Psoas muscle (tissue), 8 donors: ENCODE data around the gene ADPGK. TPM values are rescaled to one million over a fixed set of nuclear protein-coding genes. Genes with fewer than 3 reads are reported as not detected.

ENCODE experiments used
- ATAC-seq, 4 donors: fragments of 200-7000 bp; cut with Tn5 transposase; one replicate each; pipeline ENCODE4 v1.9.1; 2020; ENCODE audit warnings: moderate library complexity in 3 of 4, mild to moderate bottlenecking in 2 of 4
- DNase-seq, 2 donors: peaks; one replicate each; pipeline ENCODE4 v3.0.0-alpha.2; 2020
- H3K27ac ChIP-seq: fragments of 200-600 bp; one replicate; pipeline ENCODE4 v1.8.0; 2022
- H3K27me3 ChIP-seq, 3 donors: fragments of 200-600 bp in 1 of 3; one replicate each; pipeline versions ENCODE4 v1.6.1 to v1.8.0; 2013 to 2022; ENCODE audit warnings: low read length in 2 of 3, mild to moderate bottlenecking in 2 of 3, moderate library complexity in 1 of 3; ENCODE audit not compliant: insufficient read depth in 3 of 3
- H3K36me3 ChIP-seq, 2 donors: fragments of 200-600 bp in 1 of 2; one replicate each; pipeline versions ENCODE4 v1.6.1 to v1.8.0; 2013 to 2022; ENCODE audit warnings: low read depth in 1 of 2, mild to moderate bottlenecking in 1 of 2, moderate library complexity in 1 of 2; ENCODE audit not compliant: insufficient read depth in 1 of 2
- H3K4me1 ChIP-seq: fragments of 200-600 bp; one replicate; pipeline ENCODE4 v1.8.0; 2022
- H3K4me3 ChIP-seq: fragments of 200-600 bp; one replicate; pipeline ENCODE4 v1.8.0; 2022; ENCODE audit warnings: mild to moderate bottlenecking
- H3K9me3 ChIP-seq: fragments of 200-600 bp; one replicate; pipeline ENCODE4 v1.8.0; 2022
- CTCF ChIP-seq: fragments of 200-600 bp; IDR thresholded peaks from one replicate; pipeline ENCODE4 v1.8.0; 2022; ENCODE audit warnings: antibody characterized with exemption
- WGBS, 3 donors: extraction: QIAGEN DNeasy Blood & Tissue Kit; methylation state at CpG; one replicate each; pipeline versions ENCODE4 v1.1.6 to v1.1.7; 2013; 5-methylcytosine and 5-hydroxymethylcytosine counted together
- intact Hi-C, 2 donors: fragments of 100-400 bp; cut with DNase I; formaldehyde crosslinking; loops; one replicate each; pipeline versions ENCODE4 v1.11.0 to v1.14.2; 2022
- polyA plus RNA-seq, 3 donors: library from polyadenylated mRNA; stranded (reverse); fragments of 200-250 nt; gene quantifications; one replicate each; pipeline ENCODE4 v1.2.3, GENCODE V29; 2013
- total RNA-seq, 4 donors: library from RNA; stranded (reverse); fragmentation: NEBNext Ultra II Directional in 2 of 4; extraction: Animal tissue kit (Norgen Biotek cat#: 25700) in 2 of 4; gene quantifications; one replicate each; pipeline versions ENCODE4 v1.2.1 to v1.2.4, GENCODE V29; 2021 to 2023
- donor health status: healthy with polysubstance abuse.
- donor health status: DM: no; HTN: no; CAD: no; lungs with moderate emphysema.
- donor health status: Bipolar disorder and iron deficiency.
- donor health status: healthy.
- donor health status: DM: yes; HTN: yes; CAD: no.
- donor health status: DM: no; HTN: no; CAD: no.
- donor health status: DM: no; HTN: no; CAD: no.
- donor health status: DM: yes; HTN: yes; CAD: no.

The ADPGK gene
- total and polyA plus RNA-seq, 7 donors: 7.9 to 14.2 (median 10.5) TPM

- no peaks in the 10 kb centered on the region for H3K27me3 ChIP-seq
- DNase-seq (no peak), ATAC-seq (no peak)
- peaks cover 3% of the 10 kb centered on the region for H3K4me1 ChIP-seq
- H3K9me3 ChIP-seq: no peaks in the 10 kb centered on the region
- H3K36me3 ChIP-seq: no peaks in the 10 kb centered on the region
- H3K4me3 ChIP-seq: no peak overlapping the region
- no peak overlapping the region for H3K27ac ChIP-seq
- intact Hi-C loops: loop anchor here (2.0 to 10.0 kb wide), 2 partner anchors 287 to 481 kb away; no protein-coding TSS in a partner anchor
- WGBS, 3 donors: 75 to 79% (median 77%) methylated on average over 7 of the region's 7 CpGs
- TF ChIP-seq CTCF: no peak
These were observed 10.5 kb upstream of the ADPGK start for GRCh38 chr15:72793766-72794660.

GRCh38 chr15:72792431-72792830, 8.9 kb upstream of the ADPGK start:
- ATAC-seq (no peak), DNase-seq (no peak)
- Histone ChIP-seq H3K27me3 (no peaks in the 10 kb centered on the region), H3K27ac (no peak overlapping the region), H3K4me3 (no peak overlapping the region), H3K9me3 (no peaks in the 10 kb centered on the region), H3K36me3 (no peaks in the 10 kb centered on the region), H3K4me1 (peaks cover 3% of the 10 kb centered on the region)
- no peak for TF ChIP-seq CTCF
- intact Hi-C loops: loop anchor here in 1 of 2 donors (10.0 kb wide), 1 partner anchor 482 kb away; no protein-coding TSS in a partner anchor
- WGBS, 3 donors: 82 to 87% (median 85%) methylated on average over 2 of the region's 2 CpGs

GRCh38 chr15:72790302-72790910, 6.8 kb upstream of the ADPGK start:
- DNase-seq (no peak), ATAC-seq (no peak)
- TF ChIP-seq CTCF: no peak
- H3K27me3 ChIP-seq: no peaks in the 10 kb centered on the region
- no peak overlapping the region for H3K27ac ChIP-seq
- 29 to 61% (median 51%) methylated on average over 1 of the region's 1 CpG for WGBS, 3 donors
- H3K4me3 ChIP-seq: no peak overlapping the region
- no peaks in the 10 kb centered on the region for H3K9me3 ChIP-seq
- peaks cover 4% of the 10 kb centered on the region for H3K4me1 ChIP-seq
- intact Hi-C loops: loop anchor here in 1 of 2 donors (10.0 kb wide), 1 partner anchor 484 kb away; no protein-coding TSS in a partner anchor
- H3K36me3 ChIP-seq: no peaks in the 10 kb centered on the region

GRCh38 chr15:72787526-72787925, 4.0 kb upstream of the ADPGK start:
- Histone ChIP-seq H3K4me1 (peaks cover 18% of the 10 kb centered on the region), H3K27me3 (no peaks in the 10 kb centered on the region), H3K4me3 (no peak overlapping the region), H3K36me3 (no peaks in the 10 kb centered on the region), H3K9me3 (no peaks in the 10 kb centered on the region), H3K27ac (no peak overlapping the region)
- intact Hi-C loops: loop anchor here (10.0 kb wide), 3 partner anchors 87 to 457 kb away; partner anchors contain the start of gene NEO1 (in 1 of the 2)
- 83 to 93% (median 86%) methylated on average over 1 of the region's 1 CpG for WGBS, 3 donors
- ATAC-seq (no peak), DNase-seq (no peak)
- TF ChIP-seq CTCF: no peak
